Measurements from ENCODE around the gene KANSL3.
"Not testable (repeated sequence)": the region's sequence is repeated elsewhere in the genome, so short reads cannot be mapped to it uniquely, and the experiment has no call there.

KANSL3 gene

DNA sequence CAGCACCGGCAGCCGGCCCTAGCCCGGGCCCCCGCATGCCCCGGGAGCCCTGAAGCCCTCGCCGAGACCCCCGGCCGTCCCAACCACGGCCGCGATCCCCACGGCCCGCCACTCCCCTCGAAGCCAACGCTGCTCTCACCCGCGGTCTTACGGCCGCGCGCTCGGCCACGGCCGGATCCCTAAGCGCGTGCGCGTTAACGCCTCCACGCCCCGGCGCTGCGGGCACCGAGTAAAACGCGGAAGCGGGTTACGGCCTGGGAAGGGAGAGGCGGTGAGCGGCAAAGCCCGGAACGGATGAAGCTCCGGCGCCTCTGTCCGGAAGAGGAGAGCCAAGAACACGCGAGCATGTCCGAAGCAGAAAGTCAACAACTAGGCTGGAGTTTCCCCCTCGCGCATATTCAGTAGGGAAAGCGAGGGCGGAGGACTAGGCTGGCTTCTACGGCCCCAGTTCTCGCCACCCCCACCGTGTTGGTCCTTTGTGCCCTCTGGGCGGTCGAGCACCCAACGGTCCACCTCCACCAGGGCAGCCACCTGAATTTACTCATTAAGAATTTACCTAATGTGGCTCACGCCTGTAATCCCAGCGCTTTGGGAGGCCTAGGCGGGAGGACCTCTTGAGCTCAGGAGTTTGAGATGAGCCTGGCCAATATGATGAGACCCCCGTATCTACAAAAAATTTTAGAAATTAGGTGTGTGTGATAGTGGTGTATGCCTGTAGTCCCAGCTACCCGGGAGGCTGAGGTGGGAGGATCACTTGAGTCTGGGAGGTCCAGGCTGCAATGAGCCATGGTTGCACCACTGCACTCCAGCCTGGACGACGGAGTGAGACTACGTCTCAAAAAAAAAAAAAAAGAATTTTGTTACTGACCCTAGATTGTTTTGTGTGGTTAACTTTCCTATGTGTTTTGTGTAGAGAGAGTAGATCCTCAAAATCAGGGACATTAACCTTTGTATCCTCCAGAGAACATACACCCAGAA, at the start of gene KANSL3:
TSS of gene KANSL3 (minus strand) at position 169 of the 978 bp plus-strand sequence. CDS start 1,177 bp downstream, outside the sequence.
- DNase-seq: peak; percentile 50 to 91 (median 82)

DNA sequence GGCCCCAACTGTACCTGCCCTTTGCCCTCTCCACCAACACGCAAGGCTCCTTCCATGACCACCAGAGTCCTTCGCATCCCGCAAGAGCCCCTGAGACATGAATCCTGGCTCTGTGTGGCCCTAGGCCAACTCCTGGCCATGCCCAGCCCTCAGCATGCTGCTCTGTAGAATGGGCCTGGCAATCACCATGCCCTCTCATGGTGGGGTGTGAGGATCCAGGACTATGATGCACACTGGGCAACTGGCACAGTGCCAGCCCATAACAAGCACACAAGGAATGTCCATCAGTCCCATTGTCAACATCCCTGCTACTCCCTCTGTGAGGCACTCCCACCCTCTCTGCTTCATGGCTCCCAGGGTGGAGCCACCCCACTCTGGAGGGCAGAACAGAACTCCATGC, 49.2 kb upstream of the KANSL3 start:
- DNase-seq: no peak

DNA sequence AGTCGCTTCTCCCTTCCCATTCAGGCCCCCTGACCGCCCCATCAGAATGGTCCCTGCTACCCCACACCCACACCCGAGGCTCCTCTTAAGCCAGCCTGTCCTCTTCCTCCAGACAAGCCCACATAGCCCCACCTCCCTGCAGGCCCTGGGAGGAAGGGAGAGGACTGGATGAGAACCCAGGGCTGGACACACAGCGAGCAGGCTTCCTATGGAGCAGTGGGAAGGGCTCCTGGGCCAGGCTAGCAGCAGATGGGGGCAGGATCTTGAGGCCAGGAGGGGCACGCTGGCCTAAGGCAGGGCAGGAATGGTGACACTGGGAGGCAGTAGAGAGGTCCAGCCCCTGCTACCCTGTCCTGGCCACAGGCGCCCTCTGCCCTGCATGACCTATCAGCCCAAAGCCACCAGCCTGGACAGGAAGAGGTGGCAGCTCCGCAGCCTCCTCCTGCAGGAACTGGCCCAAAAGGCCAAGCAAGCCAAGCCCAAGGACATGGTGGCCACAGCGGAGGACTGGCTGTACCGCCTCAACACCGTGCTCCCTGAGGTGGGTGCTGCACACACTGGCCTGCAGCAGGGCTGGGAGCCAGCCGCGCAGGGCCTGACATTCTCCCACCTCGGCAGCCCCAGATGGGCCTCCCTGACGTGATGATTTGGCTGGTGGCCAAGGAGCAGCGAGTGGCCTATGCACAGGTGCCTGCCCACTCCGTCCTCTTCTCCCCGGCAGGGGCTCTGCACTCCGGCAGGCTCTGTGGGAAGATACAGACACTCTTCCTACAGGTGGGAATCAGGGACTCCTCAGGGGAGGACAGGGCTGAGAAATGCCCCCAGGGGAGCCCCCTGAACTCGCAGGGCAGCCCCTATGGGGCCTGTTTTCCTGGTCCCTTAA, 47.7 kb upstream of the KANSL3 start:
- no peak for DNase-seq

DNA sequence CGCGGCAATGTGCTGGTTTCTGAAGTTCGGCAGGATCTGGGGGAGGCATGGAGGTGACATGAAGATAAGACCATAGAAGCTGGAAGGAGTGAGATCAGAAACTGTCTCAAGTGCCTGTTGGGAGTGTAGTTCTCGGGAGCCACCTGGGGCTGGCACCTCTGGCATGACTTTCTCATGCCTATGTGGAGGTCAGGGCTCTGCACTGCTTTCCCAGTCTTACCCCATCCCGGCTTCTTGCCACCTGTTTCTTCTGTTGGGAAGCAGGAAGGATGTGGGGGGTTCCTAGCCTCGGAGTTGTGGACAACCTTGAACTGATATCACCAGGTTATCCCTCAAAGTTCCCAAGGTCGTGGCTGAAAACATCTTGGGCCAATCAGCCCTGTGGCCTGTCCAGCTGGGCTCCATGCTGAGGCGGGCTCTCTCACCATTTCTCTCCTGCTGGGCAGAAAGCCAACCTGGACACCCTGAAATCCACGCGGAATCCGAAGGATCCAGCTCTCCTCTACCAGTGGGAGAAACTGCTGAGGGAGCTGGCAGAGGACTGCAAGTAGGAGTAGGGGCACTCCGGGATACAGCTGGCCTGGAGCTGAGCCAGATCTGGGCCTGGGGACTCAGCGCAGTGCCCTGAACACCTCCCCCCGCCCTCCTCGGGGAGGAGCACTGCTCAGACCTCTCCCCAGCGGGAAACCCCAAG, 46.9 kb upstream of the KANSL3 start:
- no peak for DNase-seq

DNA sequence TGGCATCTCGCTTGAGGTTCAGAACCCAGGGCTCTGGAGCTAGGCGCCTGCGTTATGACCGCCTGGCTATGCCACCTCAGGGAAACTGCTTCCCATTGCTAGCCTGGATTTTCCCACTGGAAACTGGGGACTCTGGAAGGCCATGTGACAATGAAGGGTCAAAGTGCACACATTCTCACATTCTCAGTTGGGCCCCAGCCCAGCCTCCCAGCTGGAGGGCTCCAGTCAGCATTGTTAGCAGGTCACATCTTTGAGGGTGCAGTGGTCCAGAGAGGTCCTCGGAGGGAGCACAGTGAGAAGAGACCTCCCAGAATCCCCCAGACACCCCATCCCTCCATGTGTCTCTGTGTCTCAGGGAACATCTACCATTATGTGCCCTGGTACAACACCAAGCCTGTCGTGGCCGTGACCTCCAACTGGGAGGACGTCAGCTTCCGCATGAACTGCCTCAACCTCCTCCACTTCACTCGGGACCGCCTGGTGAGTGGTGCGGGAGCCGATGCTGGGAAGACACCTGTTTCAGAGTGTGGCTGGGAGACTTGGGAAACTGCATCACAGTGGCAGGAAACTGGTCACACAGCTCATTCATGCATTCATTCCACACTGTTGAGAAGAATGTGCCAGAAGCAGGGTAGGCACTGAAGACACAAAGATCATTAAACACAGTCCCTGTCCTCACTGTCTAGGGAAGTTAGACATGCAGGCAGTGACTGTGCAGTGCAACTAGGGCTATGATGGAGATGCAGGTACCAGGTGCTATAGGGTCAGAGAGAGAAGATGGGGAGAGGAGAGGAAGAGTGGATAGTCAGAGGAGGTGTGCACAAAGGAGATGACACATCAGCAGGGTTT, 46.1 kb upstream of the KANSL3 start:
- no peak for DNase-seq

DNA sequence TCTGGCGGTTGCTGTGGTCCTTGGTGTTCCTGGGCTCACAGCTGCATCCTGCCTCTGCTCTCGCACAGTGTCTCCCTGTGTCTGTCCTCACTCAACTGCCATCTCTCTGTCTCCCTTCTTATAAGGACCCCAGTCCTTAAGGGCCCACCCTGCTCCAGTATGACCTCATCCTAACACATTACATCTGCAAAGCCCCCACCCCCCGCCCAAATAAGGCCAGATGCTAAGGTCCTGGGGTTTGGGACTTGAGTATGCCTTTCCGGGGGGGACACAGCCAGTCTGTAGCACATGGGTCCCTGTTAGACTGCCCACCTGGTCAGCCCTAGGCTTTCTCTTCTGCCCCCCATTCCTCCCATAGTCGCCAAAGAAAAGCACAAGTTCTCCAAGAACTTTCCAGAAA, 45.2 kb upstream of the KANSL3 start:
- no peak for DNase-seq

DNA sequence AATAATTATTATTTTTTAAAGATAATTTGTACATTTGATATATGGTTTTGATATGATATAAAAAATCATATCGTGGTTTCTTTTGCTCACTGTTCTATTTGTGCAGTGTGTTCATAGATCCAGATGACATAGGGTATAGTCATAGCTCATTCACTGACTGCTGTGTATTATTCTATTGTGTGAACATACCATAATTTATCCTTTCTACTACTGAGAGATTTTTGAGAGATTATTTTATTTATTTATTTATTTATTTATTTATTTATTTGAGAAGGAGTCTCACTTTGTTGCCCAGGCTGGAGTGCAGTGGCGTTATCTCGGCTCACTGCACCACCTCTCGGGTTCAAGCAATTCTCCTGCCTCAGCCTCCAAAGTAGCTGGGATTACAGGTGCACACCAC, 43.4 kb upstream of the KANSL3 start:
- no peak for DNase-seq

DNA sequence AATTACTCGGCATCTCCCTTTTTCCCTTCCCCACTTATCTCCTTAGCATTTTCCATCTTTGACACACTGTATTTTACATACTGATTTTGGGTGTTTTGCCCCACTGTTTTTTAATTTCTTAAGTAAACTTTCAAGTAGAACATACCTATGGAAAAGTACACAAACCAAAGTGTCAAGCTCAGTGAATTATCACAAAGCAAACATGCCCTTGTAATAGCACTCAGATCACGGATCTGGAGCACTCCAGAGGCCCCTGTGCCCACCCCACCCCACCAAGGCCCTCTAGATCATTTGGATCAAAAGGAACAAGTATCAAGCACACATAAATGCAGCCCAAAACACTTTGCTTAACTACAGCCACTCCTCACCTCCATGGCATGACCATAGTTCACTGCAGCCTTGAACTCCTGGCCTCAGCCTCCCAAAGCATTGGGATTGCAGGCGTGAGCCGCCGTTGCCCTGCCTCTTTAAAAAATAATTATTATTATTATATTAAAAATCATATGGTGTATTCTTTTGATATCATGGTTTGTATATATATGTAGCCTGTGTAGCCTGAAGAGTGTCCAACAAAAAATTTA, 42.5 kb upstream of the KANSL3 start:
- DNase-seq: no peak

DNA sequence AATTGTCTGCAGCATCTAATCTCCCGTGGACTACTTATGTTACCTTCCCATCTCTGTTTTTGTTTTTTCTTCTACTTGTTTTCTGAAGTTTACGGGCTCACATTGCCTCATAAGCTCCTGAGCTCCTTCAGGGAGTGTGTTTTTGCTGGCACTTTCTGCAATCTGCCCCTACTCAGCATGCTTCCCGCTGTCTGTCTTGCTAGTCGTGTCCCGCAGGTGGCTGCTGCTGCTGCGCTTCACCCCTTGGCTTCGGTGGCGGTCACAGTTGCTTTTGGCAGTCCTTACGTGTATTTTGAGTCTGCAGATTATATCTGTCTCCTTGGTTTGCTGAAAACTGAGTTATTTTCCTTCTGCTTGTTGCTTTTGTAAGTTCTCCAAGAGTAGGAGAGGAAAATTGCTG, 41.7 kb upstream of the KANSL3 start:
- DNase-seq: peak in 1 of 51 donors; percentile 5

DNA sequence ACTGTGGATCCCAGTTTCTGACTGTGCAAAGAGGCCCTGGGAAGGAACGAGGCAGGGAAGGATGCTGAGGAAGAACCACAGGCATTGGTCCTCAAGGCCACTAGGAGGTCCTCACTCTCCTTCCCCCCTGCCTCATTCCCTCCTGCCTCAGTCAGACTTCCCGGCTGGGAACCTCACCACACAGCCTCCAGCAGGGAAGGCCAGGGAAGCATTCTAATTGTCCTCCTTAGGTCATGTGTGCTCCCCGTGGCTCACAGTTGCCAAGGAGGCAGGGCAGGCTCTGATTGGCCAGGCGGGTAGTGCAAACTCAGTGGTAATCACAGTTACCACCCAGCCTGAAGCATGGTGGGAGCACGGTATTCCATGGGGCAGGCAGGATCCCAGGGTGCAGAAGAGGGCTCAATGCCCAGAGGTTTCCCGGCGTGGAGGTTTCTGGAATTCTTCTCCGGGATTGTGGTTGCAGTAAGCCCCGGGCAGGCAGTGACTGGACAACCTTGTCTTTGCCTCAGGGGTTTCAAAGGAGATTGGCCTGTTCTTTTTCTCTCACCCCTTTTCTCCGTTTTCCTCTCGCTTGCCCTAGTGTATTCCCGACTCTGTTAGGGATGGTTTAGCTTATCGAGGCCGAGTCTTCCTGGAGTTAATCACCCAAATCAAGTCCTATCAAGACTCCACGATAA, 31.6 kb upstream of the KANSL3 start:
- no peak for DNase-seq

DNA sequence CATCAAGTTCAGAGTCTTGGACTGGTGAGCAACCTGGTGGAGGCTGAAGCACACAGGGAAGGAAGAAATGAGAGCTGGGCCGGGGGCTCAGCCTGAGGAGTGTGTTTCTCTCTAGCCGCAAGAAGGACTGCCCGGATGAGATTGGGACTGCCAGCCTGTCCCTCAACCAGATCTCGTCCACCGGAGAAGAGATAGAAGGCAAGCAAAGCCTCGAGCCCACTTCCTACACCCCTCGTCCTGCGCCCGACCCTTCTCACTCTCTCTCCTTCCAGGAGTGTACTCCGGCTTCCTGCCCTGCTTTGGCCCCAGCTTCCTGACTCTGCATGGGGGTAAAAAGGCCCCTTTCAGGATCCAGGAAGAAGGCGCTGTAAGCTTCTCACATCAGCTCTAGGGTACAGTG, 30.7 kb upstream of the KANSL3 start:
- DNase-seq: no peak

DNA sequence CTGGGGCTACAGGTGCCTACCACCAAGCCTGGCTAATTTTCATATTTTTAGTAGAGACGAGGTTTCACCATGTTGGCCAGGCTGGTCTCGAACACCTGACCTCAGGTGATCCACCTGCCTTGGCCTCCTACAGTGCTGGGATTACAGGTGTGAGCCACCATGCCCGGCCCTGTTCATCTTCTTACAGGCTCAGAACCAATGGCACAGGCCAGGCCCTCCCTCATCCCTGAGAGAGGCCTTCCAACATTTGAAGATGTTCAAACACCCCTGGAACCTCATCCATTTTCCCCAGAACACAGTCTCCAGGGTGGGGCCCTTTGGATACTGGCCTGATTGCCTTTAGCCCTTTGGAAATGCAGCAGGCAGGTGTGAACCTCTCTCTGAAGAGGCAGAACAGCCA, 27.6 kb upstream of the KANSL3 start:
- not testable (repeated sequence) for DNase-seq

DNA sequence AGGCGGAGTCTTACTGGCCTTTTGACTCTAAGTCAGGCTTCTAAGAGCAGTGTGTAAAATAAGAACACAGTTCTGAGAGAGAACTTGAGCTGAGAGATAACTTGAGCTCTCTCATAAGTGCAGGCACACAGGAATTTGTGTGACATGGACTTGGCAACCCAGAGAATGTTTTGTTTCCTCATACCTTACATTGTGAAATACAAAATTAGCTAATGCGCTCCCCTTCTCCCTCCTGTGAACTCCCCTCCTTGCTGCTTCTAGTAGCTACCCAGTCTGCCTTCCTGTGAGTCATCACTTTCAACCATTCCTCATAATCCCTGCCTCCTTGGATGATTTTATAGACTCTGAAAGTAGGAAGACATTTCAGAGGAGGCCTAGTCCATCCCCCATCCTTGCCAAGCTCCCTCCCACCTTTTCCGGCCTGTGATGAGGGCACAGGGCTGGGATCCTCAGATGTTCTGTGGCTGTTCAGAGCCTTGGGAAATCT, 27.0 kb upstream of the KANSL3 start:
- DNase-seq: peak in 2 of 51 donors; percentile 2 to 16

DNA sequence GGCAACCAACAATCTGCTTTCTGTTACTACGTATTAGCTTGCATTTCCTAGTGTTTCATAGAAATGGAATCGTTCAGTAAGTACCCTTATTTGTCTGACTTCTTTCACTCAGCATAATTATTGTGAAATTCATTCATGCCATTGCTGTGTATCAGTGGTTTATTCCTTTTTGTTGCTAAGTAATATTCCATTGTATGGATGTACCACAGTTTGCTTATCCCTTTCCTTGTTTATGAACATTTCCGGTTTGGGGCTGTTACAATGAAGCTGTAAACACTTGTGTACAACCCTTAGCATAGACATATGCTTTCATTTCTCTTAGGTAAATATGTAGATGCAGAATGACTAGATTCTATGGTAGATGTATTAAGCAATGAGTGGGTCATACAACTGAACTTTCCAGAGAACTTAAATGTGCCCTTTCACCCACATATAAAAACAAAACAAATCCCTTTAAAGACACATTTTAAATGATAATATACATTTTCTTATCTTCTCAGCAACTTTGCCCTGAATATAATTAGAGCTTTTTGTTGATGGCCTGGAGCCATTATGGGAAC, 26.3 kb upstream of the KANSL3 start:
- no peak for DNase-seq

DNA sequence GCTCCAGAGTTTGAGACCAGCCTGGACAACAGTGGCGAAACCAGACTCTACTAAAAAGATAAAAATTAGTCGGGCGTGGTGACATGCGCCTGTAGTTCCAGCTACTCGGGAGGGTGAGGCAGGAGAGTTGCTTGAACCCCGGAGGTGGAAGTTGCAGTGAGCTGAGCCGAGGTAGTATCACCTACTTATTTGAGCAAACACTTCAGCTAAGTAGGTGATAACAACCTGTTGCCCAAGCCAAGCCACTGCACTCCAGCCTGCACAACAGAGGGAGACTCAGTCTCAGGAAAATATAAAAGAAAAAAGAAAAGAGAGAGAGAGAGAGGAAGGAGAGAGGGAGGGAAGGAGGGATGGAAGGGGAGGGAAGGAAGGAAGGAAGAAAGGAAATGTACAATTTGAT, 25.7 kb upstream of the KANSL3 start:
- DNase-seq: no peak

DNA sequence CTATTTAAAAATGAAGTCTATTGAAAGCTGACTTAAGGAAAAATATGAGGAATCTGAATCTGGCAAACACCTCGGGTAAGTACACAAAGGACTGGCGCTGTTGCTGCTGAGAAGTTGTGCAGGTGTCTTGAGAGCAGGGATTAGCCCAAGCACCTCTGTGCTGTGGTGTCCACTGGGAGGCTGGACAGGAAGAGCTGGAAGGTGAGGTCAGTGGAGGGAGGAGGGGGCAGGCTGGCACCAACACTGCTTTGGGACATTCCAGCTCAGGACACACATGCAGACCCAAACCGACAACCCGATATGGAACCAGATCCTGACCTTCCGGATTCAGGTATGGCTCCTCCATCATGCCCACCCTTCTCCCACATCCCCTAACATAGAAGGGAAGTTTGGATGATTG, 25.1 kb upstream of the KANSL3 start:
- no peak for DNase-seq

DNA sequence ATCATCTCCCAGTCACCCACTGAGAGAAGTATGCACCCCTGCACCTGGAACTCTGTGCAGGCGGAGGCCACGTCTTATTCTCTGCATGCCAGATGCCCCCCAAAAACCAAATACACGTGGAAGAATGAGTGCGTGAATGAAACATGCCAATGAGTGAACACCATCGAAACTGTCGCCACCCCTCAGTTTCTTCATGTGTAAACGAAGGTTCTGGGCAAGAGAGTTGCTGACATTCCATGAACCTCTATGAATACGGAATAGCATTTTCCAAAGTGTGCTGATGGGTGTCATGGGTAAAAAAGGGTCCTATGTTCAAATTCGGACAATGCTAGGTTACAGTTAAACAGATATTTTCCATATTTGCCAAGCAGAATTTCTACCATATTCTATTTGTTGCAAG, 24.2 kb upstream of the KANSL3 start:
- no peak for DNase-seq

DNA sequence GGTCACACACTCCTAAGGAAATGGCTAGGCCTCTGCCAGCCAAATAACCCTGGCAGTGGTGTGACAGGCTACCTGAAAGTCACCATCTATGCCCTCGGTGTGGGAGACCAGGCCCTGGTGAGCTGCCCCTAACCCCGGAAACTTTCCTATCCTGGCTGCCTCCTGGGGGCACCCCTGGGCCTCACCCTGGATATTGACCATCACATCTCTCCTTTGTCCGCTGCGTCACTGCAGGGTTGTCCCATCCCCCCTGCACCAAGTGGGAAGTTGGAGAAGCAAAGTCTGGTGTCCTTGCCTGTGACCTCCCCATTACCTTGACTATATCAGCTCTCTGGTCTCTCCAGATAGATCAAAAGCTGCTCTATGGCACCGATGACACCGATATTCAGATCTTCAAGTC, 23.2 kb upstream of the KANSL3 start:
- DNase-seq: no peak

DNA sequence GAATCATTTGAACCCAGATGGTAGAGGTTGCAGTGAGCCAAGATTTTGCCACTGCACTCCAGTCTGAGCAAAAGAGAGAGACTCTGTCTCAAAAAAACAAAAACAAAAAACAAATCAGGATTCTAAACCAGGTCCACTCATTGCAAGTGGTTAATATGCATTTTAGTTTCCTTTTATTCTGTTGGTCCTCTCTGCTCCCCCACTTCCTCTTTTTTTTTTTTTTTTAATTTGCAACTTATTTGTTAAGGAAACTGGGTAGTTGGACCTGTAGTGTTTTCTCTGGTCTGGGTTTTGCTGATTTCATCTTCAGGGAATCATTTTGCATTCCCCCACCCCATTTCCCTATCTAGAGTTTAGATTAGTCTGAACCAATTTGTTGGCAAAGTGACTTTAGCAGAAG, 18.4 kb upstream of the KANSL3 start:
- no peak for DNase-seq
